Stimulated activated CD4-positive, alpha-beta T cell treated with anti-CD3 and anti-CD28 coated beads, Interleukin-4, amount 100 ng/mL, for 24 hours (primary cell): ENCODE data around the gene HBP1.
"Not testable (repeated sequence)": the region's sequence is repeated elsewhere in the genome, so short reads cannot be mapped to it uniquely, and the experiment has no call there.

Experiments
- DNase-seq: peaks from one replicate; pipeline ENCODE4 v3.0.0-alpha.2; 2020

The HBP1 gene

DNA sequence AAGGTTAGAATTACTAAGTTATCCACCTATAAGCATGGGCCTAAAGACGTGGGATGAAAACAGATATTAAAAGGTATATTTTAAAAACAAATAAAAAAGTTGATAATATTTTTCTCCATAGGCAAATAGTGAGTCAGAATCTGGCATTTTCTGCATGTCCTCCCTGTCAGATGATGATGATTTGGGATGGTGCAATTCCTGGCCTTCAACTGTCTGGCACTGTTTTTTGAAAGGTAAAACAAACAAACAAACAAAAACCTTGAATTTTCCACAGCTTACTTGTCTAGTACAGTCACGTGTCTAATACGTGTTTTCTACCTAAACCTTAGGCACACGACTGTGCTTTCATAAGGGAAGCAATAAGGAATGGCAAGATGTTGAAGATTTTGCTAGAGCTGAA lies 17.4 kb downstream of the HBP1 start:
- DNase-seq = no peak

DNA sequence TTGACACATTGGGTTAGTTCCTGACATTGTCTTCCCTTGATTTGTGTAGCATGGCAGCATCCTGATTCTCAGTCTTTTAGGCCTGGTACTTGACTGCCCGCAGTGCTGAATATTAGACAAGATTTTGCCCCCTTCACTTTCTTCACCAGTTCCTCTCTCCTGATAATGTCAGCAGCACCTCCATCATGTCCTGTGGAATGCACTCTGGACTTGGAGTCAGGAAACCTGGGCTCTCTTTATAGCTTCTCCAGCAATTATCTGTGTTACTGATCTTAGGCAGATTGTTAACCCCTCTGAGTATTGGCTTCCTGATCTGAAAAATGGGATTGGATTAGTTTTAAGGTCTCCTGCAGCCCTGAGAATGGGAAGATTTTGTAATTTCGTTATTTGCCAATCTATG lies 19.0 kb downstream of the HBP1 start:
- DNase-seq = no peak

DNA sequence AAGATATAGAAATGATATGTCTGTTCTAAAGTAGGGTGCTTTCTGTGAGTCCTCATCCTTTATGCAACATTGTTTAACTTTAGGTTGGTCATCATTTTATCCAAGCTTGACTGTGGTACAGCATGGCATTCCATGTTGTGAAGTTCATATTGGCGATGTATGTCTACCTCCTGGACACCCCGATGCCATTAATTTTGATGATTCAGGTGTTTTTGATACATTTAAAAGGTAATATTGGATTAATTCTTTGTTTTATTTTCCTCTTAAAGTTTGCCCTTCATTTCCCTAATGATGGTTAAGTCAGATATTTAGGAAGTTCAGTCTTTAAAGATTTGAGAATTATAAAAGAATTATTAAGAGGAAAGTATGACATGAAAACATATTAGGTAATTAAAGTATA lies 21.3 kb downstream of the HBP1 start:
- DNase-seq = no peak

DNA sequence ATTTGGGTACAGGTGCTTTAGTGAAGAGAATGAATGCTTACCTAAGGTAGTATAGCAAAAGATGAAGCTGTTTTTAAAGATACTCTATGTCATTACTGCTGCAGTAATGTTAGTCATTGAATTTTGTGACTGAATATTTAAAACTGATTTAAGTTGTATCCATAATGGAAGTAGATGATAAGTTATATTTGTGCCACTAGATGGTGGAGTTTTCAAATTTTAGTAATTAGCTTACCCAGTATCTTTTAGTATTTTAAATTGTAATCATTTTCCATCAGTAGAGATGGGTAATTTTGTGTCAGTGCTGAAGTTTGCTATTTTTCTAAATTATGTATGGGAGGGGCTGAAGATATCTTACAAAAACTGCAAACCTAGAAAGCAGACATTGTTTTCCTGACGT lies 25.2 kb downstream of the HBP1 start:
- no peak for DNase-seq

DNA sequence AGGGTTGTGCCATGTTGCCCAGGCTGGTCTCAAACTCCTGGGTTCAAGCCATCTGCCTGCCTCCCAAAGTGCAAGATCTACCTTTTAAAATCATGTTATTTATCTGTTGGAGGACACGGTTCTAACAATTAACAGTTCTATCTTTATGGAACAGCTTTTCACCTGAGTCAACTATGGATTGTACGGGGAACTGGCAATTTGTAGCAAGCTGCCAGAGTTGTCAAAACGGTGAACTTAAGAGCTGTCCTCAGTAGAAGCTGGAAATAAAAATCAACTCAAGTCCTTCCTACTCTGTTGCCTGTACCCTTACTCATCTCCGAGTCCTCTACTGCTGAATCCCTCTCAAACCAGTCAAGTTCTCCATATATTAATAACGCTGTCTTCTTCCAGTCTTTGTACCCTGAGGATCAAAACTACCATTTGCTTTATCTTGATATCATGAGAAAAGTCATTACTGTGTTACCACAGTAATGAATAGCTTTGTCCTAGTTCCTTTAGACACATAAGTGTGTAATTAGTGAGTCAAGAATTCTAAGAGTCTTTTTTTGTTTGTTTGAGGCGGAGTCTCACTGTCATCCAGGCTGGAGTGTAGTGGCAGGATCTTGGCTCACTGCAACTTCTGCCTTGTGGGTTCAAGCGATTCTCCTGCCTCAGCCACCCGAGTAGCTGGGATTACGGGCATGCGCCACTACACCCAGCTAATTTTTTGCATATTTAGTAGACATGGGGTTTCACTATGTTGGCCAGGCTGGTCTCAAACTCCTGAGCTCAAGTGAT lies 28.2 kb downstream of the HBP1 start:
- DNase-seq = no peak

DNA sequence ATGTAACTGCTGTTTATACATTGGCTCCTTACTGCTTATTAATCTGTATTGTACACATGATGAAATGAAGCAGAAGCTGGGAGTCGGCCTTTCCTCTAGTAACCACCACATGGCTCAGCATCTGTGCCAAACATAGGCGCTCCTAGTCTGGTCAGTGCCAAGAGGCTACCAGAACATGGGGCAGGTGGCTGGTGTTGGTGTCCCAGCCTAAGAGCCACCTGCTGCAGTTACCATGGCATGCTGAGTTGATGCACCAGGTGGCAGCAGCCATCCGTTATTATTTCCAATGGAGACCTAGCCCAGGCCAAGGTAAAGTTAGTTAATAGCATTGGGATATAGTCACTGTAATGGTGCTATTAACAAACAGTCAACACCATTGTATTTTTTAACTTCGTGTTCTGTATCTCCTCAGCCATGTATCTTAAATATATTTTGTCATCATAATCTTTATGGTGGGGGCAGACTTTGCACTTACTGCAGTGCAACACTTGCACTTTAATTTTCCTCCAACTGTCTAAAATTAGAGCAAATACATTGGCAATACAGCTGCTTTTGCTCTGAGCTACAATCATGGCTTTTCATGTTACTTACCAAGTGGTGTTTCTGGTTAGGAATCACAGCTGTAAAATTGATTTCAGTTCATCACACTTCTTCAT lies 33.1 kb downstream of the HBP1 start:
- peak; percentile 30 for DNase-seq

DNA sequence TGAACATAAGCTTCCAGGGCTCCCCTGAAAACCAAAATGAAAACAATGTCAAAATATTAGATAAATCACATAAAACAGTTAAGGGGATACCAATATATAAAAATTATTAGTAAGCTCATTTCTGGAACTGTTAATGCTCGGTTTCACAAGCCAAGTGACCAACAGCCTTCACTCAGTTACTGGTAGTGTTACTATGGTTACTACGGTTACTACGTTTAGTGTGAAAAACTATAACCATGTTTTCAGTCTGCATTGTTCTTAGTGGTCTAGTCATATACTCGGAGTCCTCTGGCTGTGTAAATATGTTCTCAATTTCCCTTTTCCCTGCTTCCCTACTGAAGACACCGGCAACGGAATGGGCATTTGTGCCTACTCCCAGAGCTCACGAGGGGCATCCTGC lies 34.8 kb downstream of the HBP1 start:
- no peak for DNase-seq

DNA sequence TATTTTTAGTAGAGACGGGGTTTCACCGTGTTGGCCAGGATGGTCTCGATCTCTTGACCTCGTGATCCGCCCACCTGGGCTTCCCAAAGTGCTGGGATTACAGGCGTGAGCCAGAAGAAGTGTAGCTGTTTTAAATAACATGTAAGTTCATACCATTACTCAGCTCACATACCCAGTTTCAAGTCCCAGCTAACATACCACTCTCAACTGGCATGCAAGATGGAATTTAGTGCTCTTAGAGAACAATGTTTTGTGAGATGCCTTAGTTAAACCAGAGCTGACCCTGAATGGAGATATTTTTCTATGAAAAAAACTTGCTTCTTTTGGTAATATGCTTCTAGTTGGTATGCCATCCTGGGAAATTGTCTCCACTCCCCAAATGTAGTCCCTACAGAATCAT lies 37.3 kb downstream of the HBP1 start:
- no peak for DNase-seq

DNA sequence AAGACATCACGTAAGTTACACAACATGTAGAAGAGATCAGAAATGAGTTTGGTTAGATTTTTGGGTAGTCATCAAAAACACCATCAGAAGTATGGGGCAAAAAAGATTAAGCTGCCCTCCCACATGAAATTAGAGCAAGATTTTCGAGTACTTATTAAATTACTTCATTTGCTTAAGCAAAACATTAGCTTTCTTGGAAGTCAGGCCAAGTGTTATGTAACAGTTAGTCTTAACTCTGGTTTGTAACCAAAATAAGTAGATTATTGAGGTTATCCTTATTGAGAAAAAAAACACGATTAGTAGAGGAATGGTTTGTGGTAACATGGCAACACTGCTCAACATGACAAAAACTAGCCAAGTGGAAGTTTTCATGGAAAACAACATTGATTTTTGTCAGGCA lies 37.9 kb downstream of the HBP1 start:
- DNase-seq = no peak

DNA sequence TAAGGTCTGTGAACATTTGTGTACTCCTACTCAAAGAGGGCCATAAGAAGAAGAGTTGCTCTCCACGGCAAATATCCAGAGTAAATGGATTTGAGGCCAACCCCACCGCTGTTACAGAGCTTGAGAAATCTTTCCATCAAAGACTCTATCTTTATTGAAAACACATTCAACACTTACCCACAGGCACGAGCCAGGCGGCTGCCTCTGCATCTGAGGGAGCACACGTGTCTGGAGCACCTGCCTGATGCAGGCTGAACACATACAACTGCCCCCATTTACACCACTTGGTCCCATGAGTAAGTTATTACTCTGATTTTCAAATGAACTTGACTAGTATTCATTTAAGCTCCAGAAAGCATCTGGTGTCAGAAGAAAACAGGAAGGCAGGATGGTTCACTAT lies 38.7 kb downstream of the HBP1 start:
- DNase-seq = no peak

DNA sequence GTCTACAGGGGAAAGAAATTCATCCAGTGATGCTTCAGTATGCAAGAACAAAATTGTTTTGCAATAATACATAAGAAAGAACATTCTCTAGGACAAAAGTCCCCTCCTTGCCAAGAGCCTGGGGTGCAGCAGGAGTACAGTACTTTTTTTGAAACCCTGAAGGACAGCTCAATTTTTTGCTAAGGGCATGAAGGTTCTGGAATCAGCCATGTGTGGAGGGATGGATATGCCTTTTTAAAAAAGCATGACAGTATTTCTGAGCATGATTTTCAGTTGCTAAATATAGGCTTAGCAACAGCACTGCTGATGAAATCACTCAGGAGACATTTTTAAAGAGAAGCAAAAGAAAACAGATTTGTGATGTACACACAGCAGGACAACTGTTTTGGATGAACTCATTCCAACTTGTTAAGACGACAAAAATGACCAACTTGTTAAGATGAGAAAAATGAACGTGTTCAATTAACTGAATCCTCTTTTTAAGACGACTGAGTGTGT lies 39.3 kb downstream of the HBP1 start:
- DNase-seq = no peak

DNA sequence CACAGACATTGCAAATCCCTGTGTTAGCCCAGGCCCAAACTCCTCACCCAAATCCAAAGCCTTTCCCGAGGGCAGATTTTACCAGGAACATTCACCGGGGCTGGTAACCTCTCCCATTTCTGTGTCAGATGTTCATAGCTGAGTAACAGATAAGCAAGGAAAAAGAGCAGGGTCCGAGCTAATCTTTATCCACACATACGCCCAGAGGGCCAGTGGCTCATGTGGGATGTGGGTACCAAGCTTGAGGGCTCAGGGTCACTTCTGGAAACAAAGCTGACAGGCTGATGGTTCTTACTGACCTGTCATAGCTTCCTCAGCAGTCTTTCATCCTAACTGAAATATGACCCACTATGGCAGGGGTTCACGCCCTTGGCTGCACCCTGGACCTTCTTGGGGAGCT lies 39.8 kb downstream of the HBP1 start:
- no peak for DNase-seq

DNA sequence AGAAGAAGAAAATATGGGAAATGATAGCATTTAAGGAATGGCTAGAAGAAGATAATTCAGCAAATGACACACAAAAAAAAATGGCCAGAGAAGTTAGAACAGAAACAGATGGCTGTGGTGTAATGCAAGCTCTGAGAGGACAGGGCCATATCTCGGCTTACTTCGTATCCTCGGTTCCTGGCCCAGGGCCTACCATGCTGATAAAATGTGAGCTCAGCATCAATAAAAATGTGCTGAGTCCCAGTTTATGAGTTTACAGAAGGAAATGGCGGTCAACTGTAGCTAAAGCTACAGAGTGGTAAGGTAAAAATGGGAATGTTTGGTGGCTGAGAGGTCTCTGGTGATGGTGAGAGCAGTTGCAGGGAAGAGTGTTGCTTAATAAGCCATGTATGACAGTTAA lies 40.8 kb downstream of the HBP1 start:
- DNase-seq = no peak

DNA sequence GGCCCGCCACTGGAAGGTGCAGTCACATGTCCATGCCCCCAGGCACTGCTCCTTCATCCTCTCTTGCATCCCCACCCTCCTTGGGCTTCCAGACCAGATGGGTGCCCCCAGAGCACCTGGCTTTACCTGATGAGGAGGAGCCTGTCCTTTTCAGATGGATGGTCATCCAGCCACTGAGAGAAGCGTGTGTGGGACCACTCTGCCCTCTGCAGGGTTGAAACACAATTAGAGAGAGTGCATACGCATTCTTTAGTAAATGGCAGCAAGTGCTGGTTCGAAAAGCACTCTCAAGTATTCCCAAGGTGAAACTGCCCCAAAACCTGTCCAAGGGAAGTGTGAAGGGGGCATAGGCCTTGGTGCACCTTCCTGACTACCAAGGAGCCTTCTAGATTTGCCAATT lies 41.6 kb downstream of the HBP1 start:
- no peak for DNase-seq

DNA sequence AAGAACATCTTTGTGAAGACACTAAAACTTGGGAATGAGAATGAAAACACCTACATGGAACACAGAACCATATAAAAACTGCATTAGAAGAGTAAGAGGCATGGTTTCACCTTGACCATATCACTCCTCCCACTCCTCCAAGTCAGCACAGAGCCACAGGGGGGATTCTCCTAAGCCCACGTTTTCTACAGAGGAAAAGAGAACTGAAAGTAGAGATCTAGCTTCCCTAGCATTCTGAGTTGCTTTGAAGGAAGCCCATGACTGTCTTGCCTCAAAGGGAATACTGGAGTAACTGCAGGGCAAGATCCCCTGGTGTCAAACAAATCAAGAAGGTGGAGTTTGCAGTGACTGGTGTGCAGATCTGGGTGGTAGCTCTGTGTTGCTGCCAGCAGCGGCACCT lies 43.9 kb downstream of the HBP1 start:
- no peak for DNase-seq

DNA sequence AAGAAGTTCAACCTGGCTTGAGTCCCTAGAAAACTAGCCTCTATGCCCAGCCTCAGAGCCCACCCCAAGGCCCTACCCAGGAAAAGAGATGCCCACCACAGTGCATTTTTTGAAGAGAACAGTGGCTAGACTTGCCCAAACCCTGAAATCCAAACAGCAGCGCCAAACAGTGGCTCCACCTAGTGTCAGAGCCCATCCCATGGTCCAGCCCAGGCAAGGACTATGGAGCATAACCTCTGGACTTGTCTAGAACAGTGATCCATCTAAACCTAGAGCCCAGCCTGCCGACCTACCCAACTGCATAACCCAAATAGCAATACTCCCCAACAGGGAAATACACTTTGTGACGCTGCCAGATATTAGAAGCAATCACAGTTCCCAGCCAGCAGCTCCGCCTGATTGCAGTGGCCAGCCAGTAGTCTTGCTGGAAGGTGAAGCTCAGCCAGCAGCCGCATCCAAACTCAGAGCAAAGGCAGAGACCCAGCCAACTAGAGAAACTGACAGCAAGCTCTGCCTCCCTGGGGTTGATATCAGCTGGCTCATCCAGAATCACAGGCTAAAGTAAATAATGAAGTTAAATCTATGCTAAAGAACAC lies 44.5 kb downstream of the HBP1 start:
- no peak for DNase-seq

DNA sequence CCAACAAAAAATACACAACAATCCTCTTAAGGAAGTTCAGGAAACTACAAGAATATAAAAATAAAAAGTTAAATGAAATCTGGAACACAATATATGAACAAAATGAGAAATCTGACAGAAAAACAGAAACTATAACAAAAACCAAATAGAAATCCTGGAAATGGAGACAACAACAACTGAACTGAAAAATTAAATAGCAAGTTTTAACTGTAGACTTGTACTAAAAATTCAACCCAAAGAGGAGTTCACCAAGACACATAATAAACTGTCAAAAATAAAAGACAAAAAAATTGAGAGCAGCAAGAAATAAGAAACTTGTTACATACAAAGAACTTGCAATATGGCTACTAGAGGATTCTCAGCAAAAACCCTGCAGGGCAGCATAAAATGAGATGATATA lies 45.1 kb downstream of the HBP1 start:
- DNase-seq = no peak

DNA sequence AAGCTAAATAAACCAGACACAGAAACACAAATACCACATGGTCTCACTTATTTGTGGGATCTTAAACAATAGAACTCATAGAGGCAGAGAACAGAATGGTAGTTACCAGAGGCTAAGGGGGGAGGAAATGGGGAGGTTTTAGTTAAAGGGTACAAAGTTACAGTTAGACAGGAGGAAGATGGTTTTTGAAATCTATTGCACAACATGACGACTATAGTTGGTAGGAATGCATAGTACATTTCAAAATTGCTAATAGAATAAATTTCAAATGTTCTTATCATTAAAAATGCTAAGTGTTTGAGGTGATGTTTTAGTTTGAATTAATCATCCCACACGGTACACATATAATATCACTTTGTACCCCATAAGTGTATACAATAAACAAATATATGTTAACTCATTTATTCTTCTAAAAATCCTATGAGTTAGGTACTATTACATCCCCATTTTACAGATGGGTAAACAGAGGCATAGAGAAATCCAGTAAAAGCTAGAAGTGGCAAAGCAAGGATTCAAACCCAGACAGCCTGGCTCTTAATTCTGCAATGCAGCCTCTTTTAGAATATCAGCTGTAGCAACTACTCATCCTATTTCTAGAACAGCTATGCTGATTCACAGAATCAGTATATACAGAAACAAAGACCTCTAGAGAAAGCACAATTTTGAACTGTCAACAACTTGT lies 50.9 kb downstream of the HBP1 start:
- DNase-seq = no peak

DNA sequence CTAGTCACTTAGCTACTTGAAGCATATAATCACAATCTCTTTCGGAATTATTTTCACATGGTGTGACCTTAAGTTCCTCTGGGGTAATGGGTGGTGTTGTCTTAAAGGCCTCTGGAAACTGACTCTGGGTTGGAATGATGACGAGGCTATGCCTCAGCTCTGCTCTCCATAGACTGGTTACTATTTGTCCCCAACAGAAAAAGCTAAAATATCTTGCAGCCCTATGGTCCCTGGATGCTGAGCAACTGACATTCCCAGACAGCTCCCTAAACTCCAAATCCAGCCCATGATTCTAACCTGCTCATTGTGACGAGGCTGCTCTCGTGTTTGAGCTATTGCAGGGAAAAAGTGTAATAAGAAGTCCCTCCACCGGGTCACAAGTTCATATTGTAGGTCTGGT lies 51.6 kb downstream of the HBP1 start:
- no peak for DNase-seq

DNA sequence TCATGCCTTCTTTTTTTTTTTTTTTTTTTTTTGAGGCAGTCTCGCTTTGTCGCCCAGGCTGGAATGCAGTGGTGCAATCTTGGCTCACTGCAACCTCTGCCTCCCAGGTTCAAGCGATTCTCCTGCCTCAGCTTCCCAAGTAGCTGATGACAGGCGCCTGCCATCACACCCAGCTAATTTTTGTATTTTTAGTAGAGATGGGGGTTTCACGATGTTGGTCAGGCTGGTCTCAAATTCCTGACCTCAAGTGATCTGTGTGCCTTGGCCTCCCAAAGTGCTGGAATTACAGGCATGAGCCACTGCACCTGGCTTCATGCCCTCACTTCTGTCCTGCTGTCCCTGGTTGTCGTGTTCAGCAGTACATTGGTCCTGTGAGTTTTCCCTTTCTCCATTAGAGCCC lies 52.0 kb downstream of the HBP1 start:
- not testable (repeated sequence) for DNase-seq

DNA sequence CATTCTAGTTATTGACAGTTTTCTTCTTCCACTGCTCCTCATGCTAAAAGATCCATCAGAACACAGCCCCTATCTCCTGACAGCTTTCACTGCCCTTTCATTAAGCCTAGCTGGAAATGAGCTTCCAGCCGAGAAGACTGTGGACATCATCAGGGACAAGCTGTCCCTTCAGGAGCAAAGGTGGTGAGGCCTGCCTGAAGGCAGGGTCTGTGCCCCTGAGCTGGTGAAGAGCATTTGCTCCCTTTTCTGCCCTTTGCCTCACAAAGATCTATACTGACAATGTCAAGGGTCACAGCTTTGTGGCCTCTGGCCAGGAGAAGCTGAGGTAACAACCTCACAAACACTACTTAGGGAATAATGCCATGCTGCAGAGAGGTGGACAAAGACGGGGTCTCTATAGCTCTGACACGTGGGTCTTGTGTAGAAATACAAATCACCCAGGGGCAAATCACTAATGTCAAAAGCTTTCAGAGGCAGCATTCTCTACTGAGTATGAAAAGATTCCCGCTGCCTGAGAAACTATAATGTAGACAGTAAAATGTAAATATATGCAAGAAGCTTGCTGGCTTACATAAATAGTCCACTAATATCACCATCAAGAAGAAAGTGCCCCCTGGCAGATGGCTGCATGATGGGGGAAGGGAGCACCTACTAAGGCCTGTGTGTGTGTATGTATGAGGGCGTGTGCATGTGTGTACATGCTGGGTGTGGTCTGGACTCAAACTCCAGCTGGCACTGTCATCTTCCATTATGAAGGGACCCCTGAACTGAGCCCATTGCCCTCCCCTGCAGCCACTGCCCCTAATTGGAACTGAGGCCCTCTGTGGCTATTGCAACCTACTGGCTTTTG lies 55.8 kb downstream of the HBP1 start:
- no peak for DNase-seq

DNA sequence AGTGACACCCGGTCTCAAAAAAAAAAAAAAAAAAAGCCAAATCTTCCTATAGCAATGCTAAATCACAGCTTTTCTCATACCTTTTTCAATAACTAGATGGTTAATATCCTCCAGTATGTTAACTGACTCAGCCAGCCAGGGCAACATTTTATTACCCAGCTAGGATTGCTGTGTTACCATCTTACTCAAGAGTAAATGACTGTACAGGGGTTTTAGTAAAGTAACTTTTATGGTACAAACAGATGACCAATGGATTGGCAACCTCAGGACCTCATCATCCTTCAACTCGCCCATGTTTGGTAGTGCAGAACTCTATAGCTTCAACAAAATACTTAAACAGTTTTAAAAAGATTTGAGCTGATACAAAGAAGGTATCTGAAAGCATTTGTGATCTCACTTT lies 59.5 kb downstream of the HBP1 start:
- no peak for DNase-seq

DNA sequence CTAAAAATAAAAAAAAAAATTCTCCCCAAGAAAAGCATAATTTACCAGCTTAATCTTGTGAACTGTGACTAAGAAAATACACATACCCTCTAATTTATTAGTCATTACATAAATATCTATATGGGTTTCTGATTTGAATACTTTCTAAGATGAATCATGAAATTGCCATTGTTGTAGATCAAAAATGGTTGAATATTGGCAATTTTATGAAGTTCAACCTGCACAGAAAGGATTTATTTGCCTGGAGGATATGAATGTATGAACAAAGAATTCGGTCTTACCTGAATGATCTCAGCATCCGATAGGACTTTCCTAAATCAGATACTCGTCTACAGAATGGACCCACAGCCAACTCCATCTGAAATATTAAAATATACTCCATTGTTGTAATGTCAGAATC lies 61.5 kb downstream of the HBP1 start:
- DNase-seq = no peak
